GM12878 (cell line): Measurements from ENCODE around the gene CDHR5. TPM values are rescaled to one million over a fixed set of nuclear protein-coding genes. Genes with fewer than 3 reads are reported as not detected.
A peak's percentile ranks its signal among the peaks of the same experiment; 100 is the strongest.

Source experiments
- ATAC-seq: fragments of 200-7000 bp; cut with Tn5 transposase; 3 replicates; pipeline ENCODE4 v1.9.1; 2020; ENCODE audit warnings: mild to moderate bottlenecking, moderate library complexity
- BruUV-seq: library from RNA; stranded (reverse); fragments of 400-500 nt; replicated peaks from 2 replicates; lab custom pipeline; 2021; lab: Mats Ljungman, UMichigan
- CTCF ChIA-PET: fragments of 300-600 bp; sonication (Branson Sonifier 250); formaldehyde crosslinking; extraction: SDS; loops from one replicate; lab custom pipeline; 2021; ENCODE audit warnings: inconsistent platforms; lab: Yijun Ruan, JAX
- POLR2A ChIA-PET: fragments of 350-600 bp; formaldehyde crosslinking; extraction: SDS; loops from one replicate; lab custom pipeline; 2021; ENCODE audit warnings: inconsistent platforms; lab: Charles Lee
- RAD21 ChIA-PET: fragments of 300-600 bp; sonication (Branson Sonifier 250); formaldehyde crosslinking; loops from one replicate; lab custom pipeline; 2023; ENCODE audit warnings: antibody characterized with exemption; ENCODE audit not compliant: unreplicated experiment; lab: Charles Lee
- SMC1A ChIA-PET: fragments of 300-600 bp; sonication (Branson Sonifier 250); formaldehyde crosslinking; loops from one replicate; lab custom pipeline; 2023; ENCODE audit not compliant: unreplicated experiment, uncharacterized antibody; lab: Charles Lee
- DNase-seq: peaks from one replicate; pipeline ENCODE4 v3.0.0-alpha.2; 2011; ENCODE audit warnings: low read depth, low spot score
- FAIRE-seq: peaks from 3 replicates; lab custom pipeline; 2011; peaks lifted over from hg19 to GRCh38; lab: Jason Lieb, UNC
- H2AFZ ChIP-seq: 2 replicates; pipeline ENCODE4 v1.6.0; 2011; ENCODE audit warnings: low read depth, low read length, control low read depth; ENCODE audit not compliant: control insufficient read depth
- H3K27ac ChIP-seq: 2 replicates; pipeline ENCODE4 v1.5.1; 2011; ENCODE audit warnings: control low read depth; ENCODE audit not compliant: control insufficient read depth, insufficient read depth
- H3K27me3 ChIP-seq, 2 experiments: replicated peaks in 1 of 2; 2 replicates each; pipeline versions ENCODE4 v1.6.0 to v1.6.1; 2011; ENCODE audit warnings: low read length in 1 of 2; ENCODE audit not compliant: control insufficient read depth in 2 of 2, insufficient read depth in 2 of 2
- H3K36me3 ChIP-seq, 2 experiments: 2 replicates each; pipeline ENCODE4 v1.5.1; 2011; ENCODE audit warnings: low read length in 1 of 2; ENCODE audit not compliant: control insufficient read depth in 2 of 2, insufficient read depth in 2 of 2
- H3K4me1 ChIP-seq: 2 replicates; pipeline ENCODE4 v1.6.1; 2011; ENCODE audit warnings: mild to moderate bottlenecking, low read length, moderate library complexity, mixed read lengths; ENCODE audit not compliant: control insufficient read depth, insufficient read depth
- H3K4me2 ChIP-seq: 2 replicates; pipeline ENCODE4 v1.6.0; 2011; ENCODE audit warnings: control low read depth; ENCODE audit not compliant: control insufficient read depth, insufficient read depth
- H3K4me3 ChIP-seq: fragments of 200-600 bp; sonication (generic); 2 replicates; pipeline ENCODE4 v1.5.1; 2016
- H3K79me2 ChIP-seq: 2 replicates; pipeline ENCODE4 v1.6.0; 2011; ENCODE audit warnings: low read length; ENCODE audit not compliant: control insufficient read depth, insufficient read depth
- H3K9ac ChIP-seq: 2 replicates; pipeline ENCODE4 v1.8.0; 2011; ENCODE audit warnings: low read length, control low read depth, mixed read lengths; ENCODE audit not compliant: control insufficient read depth, insufficient read depth
- H3K9me3 ChIP-seq: replicated peaks from 3 replicates; pipeline ENCODE4 v1.5.1; 2011; ENCODE audit warnings: mild to moderate bottlenecking, low read length; ENCODE audit not compliant: control insufficient read depth, insufficient read depth
- H4K20me1 ChIP-seq: 2 replicates; pipeline ENCODE4 v1.6.0; 2011; ENCODE audit not compliant: control insufficient read depth, insufficient read depth
- KDM1A ChIP-seq: fragments of 200-600 bp; sonication (generic); IDR thresholded peaks from 2 replicates; pipeline ENCODE4 v1.6.1; 2016; ENCODE audit warnings: borderline replicate concordance
- MEF2B ChIP-seq: fragments of 450-650 bp; IDR thresholded peaks from 2 replicates; pipeline ENCODE4 v1.6.1; 2018; ENCODE audit warnings: mild to moderate bottlenecking, moderate library complexity; ENCODE audit not compliant: partially characterized antibody, poor library complexity, severe bottlenecking
- PML ChIP-seq: IDR thresholded peaks from 2 replicates; pipeline ENCODE4 v1.6.1; 2012; ENCODE audit warnings: low read length, inconsistent platforms
- POLR2A ChIP-seq: IDR thresholded peaks from 2 replicates; pipeline ENCODE4 v1.6.1; 2011; ENCODE audit warnings: low read depth, mild to moderate bottlenecking, low read length
- WGBS: methylation state at CpG from one replicate; pipeline ENCODE4 v1.1.6; 2016; ENCODE audit warnings: low lambda C conversion rate; ENCODE audit not compliant: insufficient replicate concordance, insufficient coverage; ENCODE audit errors: missing lambda C conversion rate; 5-methylcytosine and 5-hydroxymethylcytosine counted together
- in situ Hi-C: fragments of 300-500 bp; cut with MboI; formaldehyde crosslinking; loops from 9 replicates; pipeline ENCODE4 v1.14.3; 2018; ENCODE audit warnings: mixed read lengths
- intact Hi-C: fragments of 100-400 bp; cut with micrococcal nuclease; formaldehyde crosslinking; loops from one replicate; pipeline ENCODE4 v1.14.2; 2022; ENCODE audit not compliant: unreplicated experiment
- polyA plus RNA-seq, 11 experiments: library from polyadenylated mRNA; depleted of rRNA in 4 of 11; unstranded in 6 of 11; stranded (reverse) in 5 of 11; fragments of >200 nt; fragmentation: Nextera tagmentation in 4 of 11; fragmentation: Illumina TruSeq in 1 of 11; extraction: Ambion mirVana in 4 of 11; extraction: Trizol in 1 of 11; gene quantifications; 1 replicate in 1 of 11; 2 replicates in 10 of 11; pipeline versions ENCODE4 v1.2.1 to v1.2.3, GENCODE V29; 2011 to 2016; ENCODE audit warnings: inconsistent platforms in 2 of 11, missing spikeins in 2 of 11, low read depth in 1 of 11
- total RNA-seq, 4 experiments: library from RNA; depleted of rRNA in 3 of 4; stranded (reverse); fragments of >200 nt in 3 of 4; fragmentation: Illumina TruSeq in 1 of 4; extraction: Trizol in 1 of 4; gene quantifications; 2 replicates each; pipeline versions ENCODE4 v1.2.1 to v1.2.3, GENCODE V29; 2013 to 2021
- TF ChIP-seq, protein P1 (sequence below): fragments of 450-650 bp; IDR thresholded peaks from 2 replicates; pipeline ENCODE4 v1.6.1; 2017; ENCODE audit warnings: mild to moderate bottlenecking

CDHR5 gene
- total and polyA plus RNA-seq, 10 of the 15 experiments (the other 5 are each of a cell fraction or from before 2014, with no cell fraction given) = 0.06 TPM; not detected in 9

DNA sequence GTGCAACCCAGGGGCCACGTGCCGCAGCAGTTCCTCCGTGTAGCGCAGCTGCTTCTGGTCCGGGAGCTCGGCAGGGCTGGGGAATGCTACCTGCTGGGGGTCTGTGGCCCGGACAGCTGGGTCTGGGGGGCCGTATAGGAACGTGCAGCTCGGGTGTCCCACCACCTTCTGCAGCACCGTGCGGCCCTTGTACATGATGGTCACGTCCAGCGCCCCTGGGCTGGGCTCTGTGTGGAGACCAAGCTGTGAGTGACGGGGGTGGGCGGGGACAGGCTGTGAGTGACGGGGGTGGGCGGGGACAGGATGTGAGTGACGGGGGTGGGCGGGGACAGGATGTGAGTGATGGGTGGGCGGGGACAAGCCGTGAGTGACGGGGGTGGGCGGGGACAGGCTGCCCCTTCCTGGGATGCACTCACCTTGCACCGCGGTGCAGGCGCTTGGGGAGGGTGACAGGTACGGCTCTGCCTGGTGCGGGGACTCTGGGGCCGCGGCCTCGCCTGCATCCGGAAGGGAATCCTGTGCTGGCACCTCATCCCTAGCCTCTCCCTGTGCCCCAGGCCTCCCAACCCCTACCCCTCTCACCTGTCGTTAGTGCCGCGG lies 11.3 kb downstream of the CDHR5 start (continued):
- TF ChIP-seq, protein P1, sequence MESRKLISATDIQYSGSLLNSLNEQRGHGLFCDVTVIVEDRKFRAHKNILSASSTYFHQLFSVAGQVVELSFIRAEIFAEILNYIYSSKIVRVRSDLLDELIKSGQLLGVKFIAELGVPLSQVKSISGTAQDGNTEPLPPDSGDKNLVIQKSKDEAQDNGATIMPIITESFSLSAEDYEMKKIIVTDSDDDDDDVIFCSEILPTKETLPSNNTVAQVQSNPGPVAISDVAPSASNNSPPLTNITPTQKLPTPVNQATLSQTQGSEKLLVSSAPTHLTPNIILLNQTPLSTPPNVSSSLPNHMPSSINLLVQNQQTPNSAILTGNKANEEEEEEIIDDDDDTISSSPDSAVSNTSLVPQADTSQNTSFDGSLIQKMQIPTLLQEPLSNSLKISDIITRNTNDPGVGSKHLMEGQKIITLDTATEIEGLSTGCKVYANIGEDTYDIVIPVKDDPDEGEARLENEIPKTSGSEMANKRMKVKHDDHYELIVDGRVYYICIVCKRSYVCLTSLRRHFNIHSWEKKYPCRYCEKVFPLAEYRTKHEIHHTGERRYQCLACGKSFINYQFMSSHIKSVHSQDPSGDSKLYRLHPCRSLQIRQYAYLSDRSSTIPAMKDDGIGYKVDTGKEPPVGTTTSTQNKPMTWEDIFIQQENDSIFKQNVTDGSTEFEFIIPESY = peak; percentile 72; the same call in 1 of the 2 replicates
- TF ChIP-seq PML = 0 out of 2 replicates have a peak, but pooled peaks have one; percentile 45
- TF ChIP-seq KDM1A = no peak
- TF ChIP-seq, all 136 proteins: peak for 13

DNA sequence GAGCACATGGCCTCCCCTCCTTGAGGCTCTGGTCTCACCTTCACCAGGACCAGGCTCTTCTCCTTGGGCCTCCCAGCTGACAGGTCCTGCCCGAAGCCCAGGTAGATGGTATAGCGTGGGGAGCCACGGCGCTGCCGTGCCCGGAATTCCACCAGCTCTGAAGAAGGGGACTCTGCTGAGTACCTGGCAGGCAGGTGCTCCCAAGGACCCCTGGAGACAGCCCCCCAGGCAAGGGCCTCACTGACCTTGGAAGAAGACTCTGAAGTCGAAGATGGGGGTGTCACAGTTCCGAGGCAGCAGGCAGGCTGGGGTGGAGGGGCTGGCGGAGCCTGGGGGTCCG lies 11.8 kb downstream of the CDHR5 start:
- peak overlapping the region; percentile 33; the same call in 1 of the 2 replicates for H3K27ac ChIP-seq
- H3K4me1 ChIP-seq = peaks cover 14% of the 10 kb centered on the region
- TF ChIP-seq MEF2B (no peak), POLR2A (peak; percentile 0; the same call in 1 of the 2 replicates)
- TF ChIP-seq, all 136 proteins: peak for 1
- ATAC-seq (no peak), DNase-seq (no peak), FAIRE-seq (no peak)
- ChIA-PET RAD21 (interaction anchor here (0.9 to 1.5 kb wide), 3 partner anchors 37 to 84 kb away, joined by 3 to 4 read pairs (median 4); partner anchors contain the start of gene PHRF1), POLR2A (interaction anchor here (1.4 kb wide), 1 partner anchor 77 kb away, joined by 3 read pairs; the partner anchor contains the start of gene HRAS), CTCF (no interaction called here), SMC1A (no interaction called here)
- no TSS peak for BruUV-seq
- Histone ChIP-seq H3K9ac (no peak overlapping the region), H3K79me2 (peaks cover 26% of the 10 kb centered on the region), H2AFZ (no peak overlapping the region), H3K4me2 (peak overlapping the region; percentile 68; the same call in 1 of the 2 replicates), H3K9me3 (no peaks in the 10 kb centered on the region), H3K36me3 (peaks cover 14 to 49% of the 10 kb centered on the region in 2 experiments; a peak in 3 of 4 replicates), H3K27me3 (no peaks in the 10 kb centered on the region), H4K20me1 (peaks cover 11% of the 10 kb centered on the region), H3K4me3 (peak overlapping the region; percentile 56)
- in situ Hi-C loops (no loop called here), intact Hi-C loops (no loop called here)
- 94% methylated on average over 9 of the region's 10 CpGs for WGBS
